Rectal smooth muscle tissue (tissue), 1 donor: ENCODE measurements around the gene ACSM2B.
"Not testable (repeated sequence)": the region's sequence is repeated elsewhere in the genome, so short reads cannot be mapped to it uniquely, and the experiment has no call there.

ENCODE experiments used
- H3K27ac ChIP-seq: one replicate; pipeline ENCODE4 v1.7.0; 2013; ENCODE audit warnings: low read depth, low read length, inconsistent platforms
- H3K27me3 ChIP-seq: one replicate; pipeline ENCODE4 v1.7.0; 2013; ENCODE audit warnings: low read length; ENCODE audit not compliant: control insufficient read depth, insufficient read depth
- H3K36me3 ChIP-seq: one replicate; pipeline ENCODE4 v1.7.0; 2013; ENCODE audit warnings: low read length; ENCODE audit not compliant: control insufficient read depth, insufficient read depth
- H3K4me1 ChIP-seq: one replicate; pipeline ENCODE4 v1.7.0; 2013; ENCODE audit warnings: low read length; ENCODE audit not compliant: control insufficient read depth, insufficient read depth
- H3K4me3 ChIP-seq: one replicate; pipeline ENCODE4 v1.7.0; 2013; ENCODE audit warnings: low read length
- H3K9ac ChIP-seq: one replicate; pipeline ENCODE4 v1.7.0; 2013; ENCODE audit warnings: low read length

ACSM2B gene

GRCh38 chr16:20507280-20507679, 68.9 kb downstream of the ACSM2B start:
- no peaks in the 10 kb centered on the region for H3K27me3 ChIP-seq
- H3K4me1 ChIP-seq = no peaks in the 10 kb centered on the region
- H3K36me3 ChIP-seq = no peaks in the 10 kb centered on the region
- no peak overlapping the region for H3K27ac ChIP-seq
- no peak overlapping the region for H3K9ac ChIP-seq
- H3K4me3 ChIP-seq = no peak overlapping the region

- Histone ChIP-seq H3K27me3 (no peaks in the 10 kb centered on the region), H3K36me3 (no peaks in the 10 kb centered on the region), H3K27ac (no peak overlapping the region), H3K9ac (no peak overlapping the region), H3K4me3 (no peak overlapping the region), H3K4me1 (no peaks in the 10 kb centered on the region)
Measured at GRCh38 chr16:20504418-20504817, 71.7 kb downstream of the ACSM2B start.

- not testable (repeated sequence) for H3K4me1 ChIP-seq, H3K36me3 ChIP-seq, H3K27ac ChIP-seq, H3K27me3 ChIP-seq, H3K9ac ChIP-seq, H3K4me3 ChIP-seq
Measured at GRCh38 chr16:20491448-20491847, 84.7 kb downstream of the ACSM2B start.

GRCh38 chr16:20490994-20491393, 85.2 kb downstream of the ACSM2B start:
- H3K9ac ChIP-seq, H3K27ac ChIP-seq, H3K4me3 ChIP-seq, H3K36me3 ChIP-seq, H3K27me3 ChIP-seq, H3K4me1 ChIP-seq: not testable (repeated sequence)
